MM.1S (cell line): ENCODE data around the gene SYCP3.

ENCODE experiments used
- EZH2 ChIP-seq: fragments of 300-600 bp; sonication (generic); optimal IDR thresholded peaks from 2 replicates; pipeline ENCODE3; 2017; ENCODE audit warnings: low read depth, mild to moderate bottlenecking, antibody characterized with exemption, low read length, mixed read lengths
- EZH2phosphoT487 ChIP-seq: fragments of 300-600 bp; sonication (generic); IDR thresholded peaks from 2 replicates; pipeline ENCODE4 v1.6.1; 2018; ENCODE audit warnings: antibody characterized with exemption, low read length
- TF ChIP-seq, protein P1 (sequence below): fragments of 300-600 bp; sonication (generic); IDR thresholded peaks from 2 replicates; pipeline ENCODE4 v1.5.1; 2016; ENCODE audit warnings: antibody characterized with exemption, low read length, mixed read lengths

DNA sequence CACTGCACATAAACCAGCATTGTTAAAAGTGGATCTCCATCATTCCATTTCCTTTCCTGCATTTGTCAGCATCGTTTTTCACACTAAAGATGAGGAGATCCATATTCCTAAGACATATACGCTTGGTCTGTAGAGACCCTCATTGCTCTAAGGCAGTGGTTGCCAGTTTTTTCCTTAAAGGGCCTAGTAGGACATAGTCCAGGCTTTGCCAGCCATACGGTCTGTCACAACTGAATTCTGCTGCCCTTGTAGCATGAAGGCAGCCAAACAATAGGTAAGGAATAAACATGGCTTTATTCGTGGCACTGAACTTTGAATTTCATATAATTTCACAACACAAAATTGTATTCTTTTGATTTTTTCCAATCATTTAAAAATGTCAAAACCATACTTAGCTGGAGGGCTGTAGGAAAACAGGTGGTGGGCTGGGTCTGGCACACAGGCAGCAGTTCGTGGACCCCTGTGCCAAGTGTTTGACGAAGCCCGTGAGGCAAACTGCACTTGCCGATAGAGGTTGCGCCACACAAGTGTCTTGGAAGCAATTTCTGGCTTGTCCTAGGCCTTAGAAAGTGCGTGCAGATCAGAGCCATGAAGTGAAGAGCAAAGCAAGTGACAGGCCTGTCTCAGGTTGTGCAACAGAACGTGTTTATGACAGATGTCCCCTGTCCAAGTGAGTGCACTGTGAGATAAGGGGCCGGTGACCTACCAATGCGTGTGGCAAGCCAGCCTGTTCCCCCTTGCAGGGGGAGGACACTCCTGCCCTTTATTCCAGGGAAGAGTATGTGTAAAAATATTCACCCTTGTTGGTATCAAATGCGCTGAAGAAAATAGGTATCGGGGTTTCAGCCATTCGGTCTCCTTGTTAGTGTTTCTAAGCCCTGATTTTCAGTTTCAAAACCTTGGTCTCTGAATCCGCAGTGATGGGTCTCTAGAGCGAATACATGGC, 42.7 kb downstream of the SYCP3 start:
- TF ChIP-seq EZH2phosphoT487, result no peak
- TF ChIP-seq, protein P1, sequence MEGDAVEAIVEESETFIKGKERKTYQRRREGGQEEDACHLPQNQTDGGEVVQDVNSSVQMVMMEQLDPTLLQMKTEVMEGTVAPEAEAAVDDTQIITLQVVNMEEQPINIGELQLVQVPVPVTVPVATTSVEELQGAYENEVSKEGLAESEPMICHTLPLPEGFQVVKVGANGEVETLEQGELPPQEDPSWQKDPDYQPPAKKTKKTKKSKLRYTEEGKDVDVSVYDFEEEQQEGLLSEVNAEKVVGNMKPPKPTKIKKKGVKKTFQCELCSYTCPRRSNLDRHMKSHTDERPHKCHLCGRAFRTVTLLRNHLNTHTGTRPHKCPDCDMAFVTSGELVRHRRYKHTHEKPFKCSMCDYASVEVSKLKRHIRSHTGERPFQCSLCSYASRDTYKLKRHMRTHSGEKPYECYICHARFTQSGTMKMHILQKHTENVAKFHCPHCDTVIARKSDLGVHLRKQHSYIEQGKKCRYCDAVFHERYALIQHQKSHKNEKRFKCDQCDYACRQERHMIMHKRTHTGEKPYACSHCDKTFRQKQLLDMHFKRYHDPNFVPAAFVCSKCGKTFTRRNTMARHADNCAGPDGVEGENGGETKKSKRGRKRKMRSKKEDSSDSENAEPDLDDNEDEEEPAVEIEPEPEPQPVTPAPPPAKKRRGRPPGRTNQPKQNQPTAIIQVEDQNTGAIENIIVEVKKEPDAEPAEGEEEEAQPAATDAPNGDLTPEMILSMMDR, result no peak
- no peak for TF ChIP-seq EZH2
